K562 (cell line): ENCODE results near the gene FCRLA. TPM values are rescaled to one million over a fixed set of nuclear protein-coding genes. Genes with fewer than 3 reads are reported as not detected.

Experiments used
- ASH1L ChIP-seq: fragments of 450-650 bp; IDR thresholded peaks from 2 replicates; pipeline ENCODE4 v1.6.1; 2018; ENCODE audit warnings: borderline replicate concordance, mild to moderate bottlenecking, low read depth; ENCODE audit not compliant: partially characterized antibody
- CBFB ChIP-seq: sonication (generic); formaldehyde crosslinking; IDR thresholded peaks from 2 replicates; pipeline ENCODE4 v1.4.0; 2020; ENCODE audit warnings: mild to moderate bottlenecking, missing genetic modification reagents
- CBX3 ChIP-seq, 2 experiments: IDR thresholded peaks; 1 replicate in 1 of 2; 2 replicates in 1 of 2; pipeline ENCODE4 v1.6.1; 2012; ENCODE audit warnings: inconsistent platforms in 2 of 2, low read length in 2 of 2, borderline replicate concordance in 1 of 2, control low read depth in 1 of 2
- DEAF1 ChIP-seq: fragments of 450-650 bp; formaldehyde crosslinking; IDR thresholded peaks from 2 replicates; pipeline ENCODE4 v1.4.0; 2020; ENCODE audit warnings: mild to moderate bottlenecking, moderate library complexity
- E2F4 ChIP-seq: sonication (generic); formaldehyde crosslinking; IDR thresholded peaks from 2 replicates; pipeline ENCODE4 v1.8.0; 2022; ENCODE audit warnings: mild to moderate bottlenecking, low read depth, missing genetic modification reagents
- HMBOX1 ChIP-seq: sonication (generic); IDR thresholded peaks from 2 replicates; pipeline ENCODE4 v1.6.1; 2016
- MECOM ChIP-seq: fragments of 250-450 bp; sonication (Bioruptor Pico); IDR thresholded peaks from 2 replicates; pipeline ENCODE4 v1.8.0; 2022; ENCODE audit warnings: inconsistent platforms
- NFIX ChIP-seq: fragments of 250-450 bp; sonication (Bioruptor Pico); IDR thresholded peaks from 2 replicates; pipeline ENCODE4 v1.4.0; 2020; ENCODE audit warnings: low read depth, mild to moderate bottlenecking, moderate library complexity
- PRMT5 ChIP-seq: sonication (generic); formaldehyde crosslinking; IDR thresholded peaks from 2 replicates; pipeline ENCODE4 v1.5.0; 2020; ENCODE audit warnings: missing genetic modification reagents
- RBM22 ChIP-seq: fragments of 200-400 bp; formaldehyde crosslinking; IDR thresholded peaks from 2 replicates; pipeline ENCODE4 v1.6.1; 2018; ENCODE audit warnings: low read length, low read depth; ENCODE audit not compliant: poor library complexity, severe bottlenecking
- TARDBP ChIP-seq: fragments of 450-650 bp; IDR thresholded peaks from 2 replicates; pipeline ENCODE4 v1.6.1; 2016
- TBL1XR1 ChIP-seq, 2 experiments: IDR thresholded peaks; 2 replicates each; pipeline ENCODE4 v1.6.1; 2012; ENCODE audit warnings: improper control_type of control experiment in 2 of 2, low read length in 2 of 2, mild to moderate bottlenecking in 1 of 2
- ZBTB17 ChIP-seq: fragments of 450-650 bp; formaldehyde crosslinking; IDR thresholded peaks from 2 replicates; pipeline ENCODE4 v1.4.0; 2020; ENCODE audit warnings: mild to moderate bottlenecking
- ZKSCAN8 ChIP-seq: fragments of 200-800 bp; sonication (Bioruptor generic); IDR thresholded peaks from 2 replicates; pipeline ENCODE4 v1.6.1; 2016; ENCODE audit warnings: missing genetic modification characterization, missing compliant biosample characterization
- ZNF224 ChIP-seq: sonication (generic); formaldehyde crosslinking; IDR thresholded peaks from 2 replicates; pipeline ENCODE4 v1.8.0; 2022; ENCODE audit warnings: mild to moderate bottlenecking, missing genetic modification reagents
- ZNF41 ChIP-seq: fragments of 250-450 bp; sonication (Bioruptor Pico); conservative IDR thresholded peaks from 2 replicates; pipeline ENCODE4 v1.4.0; 2020; ENCODE audit warnings: mild to moderate bottlenecking
- ZNF431 ChIP-seq: sonication (generic); formaldehyde crosslinking; IDR thresholded peaks from 2 replicates; pipeline ENCODE4 v1.8.0; 2022; ENCODE audit warnings: mild to moderate bottlenecking, missing genetic modification reagents
- ZNF655 ChIP-seq: fragments of 250-450 bp; sonication (Bioruptor Pico); IDR thresholded peaks from 2 replicates; pipeline ENCODE4 v1.5.0; 2021
- ZNF717 ChIP-seq: fragments of 250-450 bp; sonication (Bioruptor Pico); IDR thresholded peaks from 2 replicates; pipeline ENCODE4 v1.5.0; 2021
- ZNF766 ChIP-seq: fragments of 200-800 bp; sonication (Bioruptor generic); conservative IDR thresholded peaks from 2 replicates; pipeline ENCODE4 v1.6.1; 2016; ENCODE audit warnings: missing genetic modification characterization, missing compliant biosample characterization
- ZSCAN32 ChIP-seq: fragments of 450-650 bp; formaldehyde crosslinking; IDR thresholded peaks from 2 replicates; pipeline ENCODE4 v1.4.0; 2020; ENCODE audit warnings: mild to moderate bottlenecking, moderate library complexity
- polyA plus RNA-seq, 8 experiments: library from polyadenylated mRNA; depleted of rRNA in 4 of 8; stranded (reverse) in 5 of 8; unstranded in 3 of 8; fragments of >200 nt; fragmentation: Nextera tagmentation in 2 of 8; fragmentation: Illumina TruSeq in 1 of 8; extraction: Ambion mirVana in 2 of 8; extraction: Trizol in 1 of 8; gene quantifications; 2 replicates each; pipeline versions ENCODE4 v1.2.1 to v1.2.3, GENCODE V29; 2011 to 2014; ENCODE audit warnings: inconsistent platforms in 1 of 8, missing spikeins in 1 of 8
- total RNA-seq, 7 experiments: library from RNA; depleted of rRNA in 6 of 7; stranded (reverse); fragments of >200 nt in 6 of 7; fragmentation: Illumina TruSeq in 2 of 7; extraction: Trizol in 2 of 7; gene quantifications; 2 replicates each; pipeline versions ENCODE4 v1.2.1 to v1.2.3, GENCODE V29; 2011 to 2021; ENCODE audit warnings: low replicate concordance in 1 of 7
- TF ChIP-seq, protein P1 (sequence below): sonication (generic); formaldehyde crosslinking; IDR thresholded peaks from 2 replicates; pipeline ENCODE4 v1.8.0; 2022; ENCODE audit warnings: mild to moderate bottlenecking, missing genetic modification reagents

Gene FCRLA
- total and polyA plus RNA-seq, 9 of the 15 experiments (the other 6 are each of a cell fraction or from before 2014, with no cell fraction given), result 0.09 to 0.84 (median 0.44) TPM

- TF ChIP-seq ZNF224 (no peak), ZKSCAN8 (CRISPR knock-in tag) (no peak; the same call in 1 of the 2 replicates), E2F4 (no peak), ZNF717 (no peak), ZBTB17 (no peak), MECOM (CRISPR knock-in tag) (no peak), ASH1L (peak; percentile 21), TBL1XR1 (IDR thresholded peaks at IDR 0.05; ENCODE audit: low read length in 2 of 2) (peak in 1 of 2 experiments; percentile 64; a peak in 2 of 4 replicates), ZSCAN32 (CRISPR knock-in tag) (no peak), CBFB (CRISPR knock-in tag) (no peak), DEAF1 (CRISPR knock-in tag) (peak; percentile 89), TARDBP (no peak), ZNF655 (CRISPR knock-in tag) (no peak), HMBOX1 (peak; percentile 51; the same call in 1 of the 2 replicates), ZNF431 (no peak), RBM22 (no peak), ZNF766 (CRISPR knock-in tag) (no peak; the same call in 1 of the 2 replicates), PRMT5 (CRISPR knock-in tag) (no peak), CBX3 (IDR thresholded peaks at IDR 0.05; ENCODE audit: borderline replicate concordance in 1 of 2, low read length in 2 of 2) (peak in 1 of 2 experiments; percentile 15; a peak in 1 of 3 replicates), NFIX (CRISPR knock-in tag) (no peak), ZNF41 (CRISPR knock-in tag) (no peak)
- TF ChIP-seq, protein P1, sequence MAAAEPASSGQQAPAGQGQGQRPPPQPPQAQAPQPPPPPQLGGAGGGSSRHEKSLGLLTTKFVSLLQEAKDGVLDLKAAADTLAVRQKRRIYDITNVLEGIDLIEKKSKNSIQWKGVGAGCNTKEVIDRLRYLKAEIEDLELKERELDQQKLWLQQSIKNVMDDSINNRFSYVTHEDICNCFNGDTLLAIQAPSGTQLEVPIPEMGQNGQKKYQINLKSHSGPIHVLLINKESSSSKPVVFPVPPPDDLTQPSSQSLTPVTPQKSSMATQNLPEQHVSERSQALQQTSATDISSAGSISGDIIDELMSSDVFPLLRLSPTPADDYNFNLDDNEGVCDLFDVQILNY (CRISPR knock-in tag), result no peak
Observed at GRCh38 chr1:161738627-161739287, 31.7 kb downstream of the FCRLA start (continued).
